ENCODE results near the gene CCDC179.

DNA sequence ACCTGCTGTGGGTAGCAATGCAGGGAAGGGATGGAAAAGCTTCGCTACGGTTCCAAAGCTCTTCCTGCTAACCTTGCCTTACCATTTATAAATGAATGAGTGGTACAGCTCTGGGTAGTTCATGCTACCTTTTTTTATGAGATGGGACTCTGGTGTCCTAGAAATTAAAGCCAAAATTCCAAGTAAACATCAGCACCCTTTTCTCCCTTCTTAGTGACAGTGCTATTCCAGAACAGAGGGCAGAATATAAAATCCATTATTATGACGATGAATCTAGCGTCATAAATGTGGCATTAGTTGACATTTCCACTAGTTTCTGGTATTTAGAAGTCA, 30.2 kb downstream of the CCDC179 start:
- TF ChIP-seq, protein P1, sequence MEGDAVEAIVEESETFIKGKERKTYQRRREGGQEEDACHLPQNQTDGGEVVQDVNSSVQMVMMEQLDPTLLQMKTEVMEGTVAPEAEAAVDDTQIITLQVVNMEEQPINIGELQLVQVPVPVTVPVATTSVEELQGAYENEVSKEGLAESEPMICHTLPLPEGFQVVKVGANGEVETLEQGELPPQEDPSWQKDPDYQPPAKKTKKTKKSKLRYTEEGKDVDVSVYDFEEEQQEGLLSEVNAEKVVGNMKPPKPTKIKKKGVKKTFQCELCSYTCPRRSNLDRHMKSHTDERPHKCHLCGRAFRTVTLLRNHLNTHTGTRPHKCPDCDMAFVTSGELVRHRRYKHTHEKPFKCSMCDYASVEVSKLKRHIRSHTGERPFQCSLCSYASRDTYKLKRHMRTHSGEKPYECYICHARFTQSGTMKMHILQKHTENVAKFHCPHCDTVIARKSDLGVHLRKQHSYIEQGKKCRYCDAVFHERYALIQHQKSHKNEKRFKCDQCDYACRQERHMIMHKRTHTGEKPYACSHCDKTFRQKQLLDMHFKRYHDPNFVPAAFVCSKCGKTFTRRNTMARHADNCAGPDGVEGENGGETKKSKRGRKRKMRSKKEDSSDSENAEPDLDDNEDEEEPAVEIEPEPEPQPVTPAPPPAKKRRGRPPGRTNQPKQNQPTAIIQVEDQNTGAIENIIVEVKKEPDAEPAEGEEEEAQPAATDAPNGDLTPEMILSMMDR (IDR thresholded peaks at IDR 0.05; ENCODE audit: low read depth, low read length) = no peak; the same call in none of the 2 replicates
- TF ChIP-seq EZH2phosphoT487 (IDR thresholded peaks at IDR 0.05; ENCODE audit: low read depth) = no peak
